Glutamatergic neuron (in vitro differentiated cells): Measurements from ENCODE around the gene SKA3. TPM values are rescaled to one million over a fixed set of nuclear protein-coding genes. Genes with fewer than 3 reads are reported as not detected.

Experiments used
- DNase-seq: peaks from one replicate; pipeline ENCODE4 v3.0.0; 2022
- H3K27ac Mint-ChIP-seq: one replicate; pipeline ENCODE4 v1.8.0; 2020; ENCODE audit warnings: mild to moderate bottlenecking, mixed read lengths, inconsistent platforms; ENCODE audit not compliant: unreplicated experiment
- H3K27me3 Mint-ChIP-seq: one replicate; pipeline ENCODE4 v1.8.0; 2020; ENCODE audit warnings: mild to moderate bottlenecking, moderate library complexity, mixed read lengths, inconsistent platforms; ENCODE audit not compliant: unreplicated experiment
- H3K36me3 Mint-ChIP-seq: one replicate; pipeline ENCODE4 v1.8.0; 2020; ENCODE audit warnings: mild to moderate bottlenecking, mixed read lengths, inconsistent platforms; ENCODE audit not compliant: unreplicated experiment
- H3K4me1 Mint-ChIP-seq: one replicate; pipeline ENCODE4 v1.8.0; 2020; ENCODE audit warnings: mild to moderate bottlenecking, low read depth, mixed read lengths, inconsistent platforms; ENCODE audit not compliant: unreplicated experiment
- H3K4me3 Mint-ChIP-seq: one replicate; pipeline ENCODE4 v1.8.0; 2020; ENCODE audit warnings: mild to moderate bottlenecking, mixed read lengths, inconsistent platforms; ENCODE audit not compliant: unreplicated experiment
- H3K9me3 Mint-ChIP-seq: one replicate; pipeline ENCODE4 v1.8.0; 2020; ENCODE audit warnings: mild to moderate bottlenecking, moderate library complexity, mixed read lengths, inconsistent platforms; ENCODE audit not compliant: unreplicated experiment
- CTCF ChIP-seq: fragments of 200-600 bp; sonication (generic); IDR thresholded peaks from one replicate; pipeline ENCODE4 v1.5.0; 2021; ENCODE audit not compliant: partially characterized antibody, unreplicated experiment
- total RNA-seq: library from RNA; stranded (reverse); fragmentation: NEBNext Ultra II Directional; extraction: Animal tissue kit (Norgen Biotek cat#: 25700); gene quantifications from one replicate; pipeline ENCODE4 v1.2.1, GENCODE V29; 2021; ENCODE audit not compliant: unreplicated experiment

Gene SKA3
- total RNA-seq, 1 donor from 2014 or later, result 4.6 TPM

- DNase-seq, result no peak
- no peaks in the 10 kb centered on the region for H3K4me1 Mint-ChIP-seq
- no peak overlapping the region for H3K4me3 Mint-ChIP-seq
- TF ChIP-seq CTCF, result no peak
- peaks cover 6% of the 10 kb centered on the region for H3K36me3 Mint-ChIP-seq
- H3K27ac Mint-ChIP-seq, result no peak overlapping the region
- peaks cover 3% of the 10 kb centered on the region for H3K9me3 Mint-ChIP-seq
- H3K27me3 Mint-ChIP-seq, result peaks cover 4% of the 10 kb centered on the region
Observed at GRCh38 chr13:21104199-21105019, 71.9 kb downstream of the SKA3 start.

Other genes with a start within 250 kb of the SKA3 start
- 2.2 TPM for gene LATS2, start 115.0 kb downstream of the SKA3 start, total RNA-seq
- gene SAP18, start 36.4 kb downstream of the SKA3 start, total RNA-seq, result 167 TPM
- 11.8 TPM for gene MRPL57, start 106 bp upstream of the SKA3 start, total RNA-seq